SIG-M5 treated with dmso at 0.1 percent for 504 hours (cell line): ENCODE results near the gene MAPK4.
"Not testable (repeated sequence)": the region's sequence is repeated elsewhere in the genome, so short reads cannot be mapped to it uniquely, and the experiment has no call there.

Experiments
- DNase-seq: peaks from one replicate; lab custom pipeline; 2025; ENCODE audit not compliant: unreplicated experiment; lab: John Stamatoyannopoulos, UW

The MAPK4 gene

DNA sequence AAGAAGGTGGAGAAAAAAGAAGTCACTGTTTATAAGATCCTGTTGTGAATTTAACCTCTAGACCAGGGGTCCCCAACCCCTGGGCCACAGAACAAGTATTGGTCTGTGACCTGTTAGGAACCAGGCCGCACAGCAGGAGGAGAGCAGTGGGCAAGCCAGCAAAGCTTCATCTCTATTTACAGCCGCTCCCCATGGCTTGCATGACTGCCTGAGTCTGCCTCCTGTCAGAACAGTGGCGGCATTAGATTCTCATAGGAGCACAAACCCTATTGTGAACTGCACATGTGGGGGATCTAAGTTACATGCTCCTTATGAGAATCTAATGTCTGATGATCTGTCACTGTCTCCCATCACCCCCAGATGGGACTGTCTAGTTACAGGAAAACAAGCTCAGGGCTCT, 13.3 kb downstream of the MAPK4 start:
- DNase-seq = not testable (repeated sequence)

DNA sequence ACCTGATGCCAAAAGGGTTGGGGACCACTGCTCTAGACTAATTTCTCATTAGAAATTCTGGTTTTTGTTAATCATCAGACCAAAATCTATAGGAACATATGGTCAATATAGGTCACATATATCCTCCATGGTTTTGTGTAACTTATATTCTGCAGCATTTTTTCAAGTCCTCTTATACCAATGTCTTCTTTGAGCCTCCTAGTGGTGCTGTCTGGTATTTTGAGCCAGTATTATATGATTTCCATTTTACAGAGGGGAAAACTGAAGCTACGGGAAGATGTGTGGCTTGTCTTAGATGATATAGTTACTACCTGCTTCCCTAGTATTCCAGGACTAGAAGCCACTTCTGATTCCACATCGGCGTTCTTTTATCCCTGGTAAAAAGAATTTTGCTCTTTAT, 13.8 kb downstream of the MAPK4 start:
- DNase-seq = no peak

DNA sequence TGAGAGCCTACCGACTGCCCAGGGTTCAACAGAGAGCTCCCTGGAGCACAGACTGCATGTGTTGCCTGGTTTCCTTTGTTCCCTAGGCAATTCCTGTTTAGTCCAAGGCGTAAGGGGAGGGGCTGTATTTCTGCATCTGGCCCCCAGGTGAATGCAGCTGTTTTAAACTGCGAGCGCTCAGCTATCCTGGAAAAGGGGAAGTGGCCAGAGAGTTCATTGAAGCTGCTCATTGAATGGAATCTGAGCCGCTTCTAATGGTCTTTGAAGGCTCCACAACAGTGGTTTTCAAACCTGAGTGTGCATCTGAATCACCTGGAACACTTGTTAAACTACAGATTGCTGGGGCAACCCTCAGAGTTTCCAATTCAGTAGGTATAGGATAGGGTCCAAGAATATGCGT, 18.1 kb downstream of the MAPK4 start:
- no peak for DNase-seq

DNA sequence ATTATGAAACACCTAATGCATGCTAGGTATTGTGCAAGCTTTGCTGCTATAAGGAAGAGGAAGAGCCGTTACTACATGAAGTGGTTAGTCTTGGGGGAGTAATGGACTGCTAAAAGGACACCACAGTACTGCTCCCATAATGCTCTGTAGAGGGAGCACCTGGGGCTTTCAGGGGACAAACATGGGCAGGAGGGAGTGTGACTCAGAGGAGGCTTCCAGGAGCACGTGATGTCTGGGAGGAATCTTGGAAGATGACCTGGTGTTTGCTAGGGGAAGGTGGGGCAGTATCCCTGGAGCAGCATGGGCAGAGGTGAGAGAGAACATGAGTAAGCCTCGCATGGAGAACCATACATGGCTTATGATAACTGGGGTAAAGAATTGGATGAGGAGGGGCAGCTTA, 18.8 kb downstream of the MAPK4 start:
- DNase-seq = peak; percentile 10

DNA sequence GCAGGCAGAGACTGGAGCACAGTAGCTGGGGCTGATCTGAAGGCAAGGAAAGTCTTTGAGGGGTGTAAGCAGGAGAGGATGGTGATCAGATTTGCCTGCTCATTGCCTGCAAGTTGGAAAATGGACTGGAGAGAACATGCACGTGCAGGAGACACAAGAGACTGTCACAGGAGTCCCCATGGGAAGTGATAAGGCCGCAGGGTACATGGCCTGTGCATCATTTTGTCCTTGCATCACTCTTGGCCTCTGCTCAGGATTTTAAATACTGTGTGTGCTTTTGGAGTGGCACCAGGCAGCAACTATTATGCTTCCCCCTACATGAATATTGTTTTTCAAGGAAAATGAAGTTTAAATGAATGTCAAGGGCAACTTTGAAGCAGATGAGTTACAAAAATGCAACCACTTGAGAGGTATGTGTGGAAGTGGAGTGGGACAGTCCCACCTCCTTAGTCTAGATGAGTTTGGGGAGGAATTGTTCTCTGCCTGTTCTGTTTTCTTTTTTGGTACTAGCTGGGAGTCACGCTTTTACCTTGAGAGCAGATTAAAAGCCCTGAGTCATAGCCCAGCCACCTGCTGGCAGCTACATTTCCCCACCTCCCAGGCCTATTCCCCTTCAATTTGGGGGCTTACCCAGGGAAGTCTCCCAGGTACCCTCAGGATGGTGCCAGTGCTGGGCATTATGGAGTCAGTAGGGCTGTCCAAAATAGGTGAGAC, 19.3 kb downstream of the MAPK4 start:
- DNase-seq = no peak

DNA sequence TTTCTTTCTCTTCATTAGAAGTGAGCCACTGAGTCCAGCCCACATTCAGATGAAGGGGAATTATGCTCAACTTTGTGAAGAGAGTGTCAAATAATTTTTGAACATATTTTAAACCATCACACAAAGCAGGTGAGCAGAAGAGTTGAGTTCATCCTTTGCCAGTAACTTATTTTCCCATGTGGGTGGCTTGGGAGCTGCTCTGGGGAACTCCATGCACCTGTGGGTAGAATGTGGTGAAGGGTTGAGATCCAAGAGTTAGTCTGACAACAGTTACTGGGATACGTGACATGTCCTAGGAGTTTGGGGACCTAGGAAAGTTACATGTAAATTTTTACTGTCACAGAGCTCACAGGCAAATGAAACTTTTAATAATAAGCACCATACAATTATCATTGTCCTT, 21.6 kb downstream of the MAPK4 start:
- DNase-seq = no peak

DNA sequence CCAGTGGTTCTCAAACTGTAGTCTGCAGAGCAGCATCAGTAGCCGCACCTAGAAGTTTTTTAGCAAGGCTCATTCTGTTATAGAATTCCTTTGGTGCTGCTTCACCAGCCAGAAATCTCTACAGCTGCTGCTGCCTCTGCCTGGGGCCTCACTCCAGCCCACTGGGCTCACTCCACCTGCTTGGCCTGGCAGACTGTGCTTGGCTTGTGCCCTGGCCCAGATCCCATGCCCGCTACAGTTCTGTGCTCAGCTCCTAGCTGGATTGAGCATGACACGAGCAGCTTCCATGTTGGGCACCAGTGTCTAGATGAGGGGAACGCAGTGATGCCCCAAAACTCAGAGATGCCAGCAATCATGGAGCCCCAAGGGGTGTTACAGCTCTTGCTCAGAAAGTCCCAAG, 22.6 kb downstream of the MAPK4 start:
- DNase-seq = no peak

DNA sequence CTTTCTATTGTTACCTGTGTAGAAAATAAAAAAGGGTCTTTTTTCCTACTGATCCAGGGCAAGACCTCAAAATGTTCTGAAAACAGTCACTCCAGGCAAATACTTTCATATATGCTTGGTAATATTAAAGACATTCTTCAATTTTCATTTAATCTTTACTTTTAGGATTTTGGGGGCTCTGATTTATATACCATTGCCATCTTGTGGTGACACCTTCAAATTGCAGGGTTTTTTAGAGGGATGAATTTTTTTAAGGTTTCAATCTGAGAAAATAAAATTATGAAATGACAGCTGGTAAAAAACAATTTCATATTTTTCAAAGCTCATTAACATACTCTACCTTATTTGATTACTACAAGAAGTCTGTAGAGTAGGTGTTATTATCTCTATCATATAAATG, 26.8 kb downstream of the MAPK4 start:
- no peak for DNase-seq

DNA sequence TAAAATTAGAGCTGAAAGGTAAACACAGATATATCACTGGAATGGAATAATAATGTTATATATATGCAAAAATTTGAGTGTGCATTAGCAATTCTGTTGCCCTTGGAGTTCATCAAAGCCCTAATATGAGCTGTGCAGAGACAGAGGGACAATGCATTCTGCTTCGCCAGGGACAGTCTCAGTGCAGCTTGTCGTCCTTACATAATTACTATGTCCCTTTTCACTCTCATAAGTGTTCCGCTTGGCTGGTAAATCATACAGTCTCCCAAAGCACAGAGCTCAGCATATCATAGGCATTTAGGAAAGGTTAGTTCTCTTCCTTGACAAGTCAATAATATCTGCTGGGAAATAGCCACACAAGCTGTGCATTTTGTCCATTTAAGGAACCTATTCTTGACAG, 30.7 kb downstream of the MAPK4 start:
- no peak for DNase-seq

DNA sequence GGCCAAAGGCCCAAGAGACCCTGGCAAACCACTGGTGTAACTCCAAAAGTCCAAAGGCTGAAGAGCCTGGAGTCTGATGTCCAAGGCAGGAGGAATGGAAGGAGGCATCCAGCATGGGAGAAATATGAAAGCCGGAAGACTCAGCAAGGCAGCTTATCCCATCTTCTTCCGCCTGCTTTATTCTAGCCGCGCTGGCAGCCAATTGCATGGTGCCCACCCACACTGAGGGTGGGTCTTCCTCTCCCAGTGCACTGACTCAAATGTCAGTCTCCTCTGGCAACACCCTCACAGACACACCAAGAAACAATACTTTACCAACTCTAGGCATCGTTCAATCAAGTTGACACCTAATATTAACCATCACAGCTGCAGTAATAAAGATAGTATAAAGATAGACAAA, 34.1 kb downstream of the MAPK4 start:
- no peak for DNase-seq

DNA sequence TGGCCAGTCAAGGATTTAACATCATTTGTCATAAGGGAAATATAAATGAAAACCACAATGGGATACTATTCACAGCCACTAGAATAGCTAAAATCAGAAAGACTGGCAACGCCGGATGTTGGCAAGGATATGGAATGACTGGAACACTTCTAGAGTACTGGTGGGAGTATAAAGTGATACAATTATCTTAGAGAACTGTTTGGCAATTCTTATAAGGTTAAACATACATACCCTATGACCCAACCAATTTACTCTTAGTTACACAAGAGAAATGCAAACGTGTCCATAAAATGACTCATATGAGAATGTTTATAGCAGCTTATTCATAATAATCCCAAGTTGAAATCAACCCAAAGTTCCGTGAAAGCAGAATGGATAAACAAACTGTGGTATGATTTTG, 35.1 kb downstream of the MAPK4 start:
- DNase-seq = no peak

DNA sequence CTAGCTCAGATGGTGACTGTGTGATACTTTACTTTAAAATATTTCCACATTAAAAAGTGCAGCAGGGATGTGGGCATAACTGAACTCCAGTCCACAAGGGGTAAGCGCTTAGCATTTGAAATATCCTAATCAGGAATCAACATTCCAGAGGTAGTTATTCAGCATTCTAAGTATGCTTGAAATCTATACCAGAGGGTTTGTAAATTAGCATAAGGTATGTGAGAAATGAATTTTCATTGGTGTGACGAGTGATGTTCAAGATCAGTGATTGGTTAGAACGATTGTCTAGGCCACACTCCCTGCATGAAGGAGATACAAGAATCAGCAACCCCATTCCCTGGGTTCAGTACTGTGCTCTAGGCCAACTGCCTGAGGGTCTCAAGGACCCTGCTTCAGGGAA, 42.6 kb downstream of the MAPK4 start:
- DNase-seq = no peak

DNA sequence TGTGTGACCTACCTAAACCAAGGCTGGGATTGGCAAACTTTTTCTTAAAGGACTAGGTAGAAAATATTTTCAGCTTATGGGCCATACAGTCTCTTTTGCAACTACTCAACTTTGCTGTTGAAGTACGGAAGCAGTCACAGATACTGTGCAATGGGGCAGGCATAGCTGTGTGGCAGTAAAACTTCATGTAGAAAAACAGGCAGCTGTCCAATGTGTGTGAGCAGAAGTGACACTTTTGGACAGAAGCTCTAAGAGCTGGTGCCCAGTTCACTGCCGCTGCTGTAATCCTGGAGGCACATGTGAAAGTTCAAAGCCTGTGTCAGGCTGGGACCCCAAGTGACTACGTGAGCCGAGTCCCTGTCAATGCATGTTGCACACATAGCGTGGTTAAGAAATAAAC, 46.7 kb downstream of the MAPK4 start:
- no peak for DNase-seq

DNA sequence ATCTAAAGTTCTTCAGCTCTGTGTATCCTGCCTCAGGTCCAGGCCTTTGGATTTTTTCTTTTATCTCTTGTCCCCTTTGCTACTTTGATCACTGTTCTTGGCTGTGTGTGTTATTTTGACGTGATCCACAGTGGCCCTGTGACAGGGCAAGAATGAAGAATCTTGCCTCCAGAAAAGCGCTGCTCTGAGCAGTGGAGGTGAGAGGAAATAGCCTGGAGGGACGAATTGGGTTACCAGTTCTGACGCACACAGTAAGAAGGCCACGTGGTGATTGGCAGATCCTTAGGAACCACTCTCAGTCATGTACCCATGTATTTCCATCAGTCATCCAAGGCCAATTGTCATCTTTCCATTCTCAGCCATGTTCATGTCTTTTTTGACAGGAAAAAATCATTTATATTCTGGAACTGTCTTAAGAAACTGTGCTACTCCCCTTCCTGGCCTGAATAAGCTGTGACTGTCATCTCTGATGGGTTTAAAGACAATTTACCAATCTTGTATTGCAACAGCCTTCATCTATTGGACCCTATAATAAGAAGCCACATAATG, 47.6 kb downstream of the MAPK4 start:
- DNase-seq = no peak

DNA sequence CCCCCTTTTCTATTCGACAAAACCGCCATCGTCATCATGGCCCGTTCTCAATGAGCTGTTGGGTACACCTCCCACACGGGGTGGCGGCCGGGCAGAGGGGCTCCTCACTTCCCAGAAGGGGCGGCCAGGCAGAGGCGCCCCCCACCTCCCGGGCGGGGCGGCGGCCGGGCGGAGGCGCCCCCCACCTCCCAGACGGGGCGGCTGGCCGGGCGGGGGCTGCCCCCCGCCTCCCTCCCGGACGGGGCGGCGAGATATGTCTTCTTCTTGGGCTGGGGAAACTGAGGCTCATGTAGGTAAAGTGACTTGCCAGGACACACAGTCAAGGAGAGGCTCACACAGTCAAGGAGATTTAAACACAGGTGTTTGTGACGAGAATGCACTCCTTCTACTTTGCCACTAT, 49.3 kb downstream of the MAPK4 start:
- not testable (repeated sequence) for DNase-seq

DNA sequence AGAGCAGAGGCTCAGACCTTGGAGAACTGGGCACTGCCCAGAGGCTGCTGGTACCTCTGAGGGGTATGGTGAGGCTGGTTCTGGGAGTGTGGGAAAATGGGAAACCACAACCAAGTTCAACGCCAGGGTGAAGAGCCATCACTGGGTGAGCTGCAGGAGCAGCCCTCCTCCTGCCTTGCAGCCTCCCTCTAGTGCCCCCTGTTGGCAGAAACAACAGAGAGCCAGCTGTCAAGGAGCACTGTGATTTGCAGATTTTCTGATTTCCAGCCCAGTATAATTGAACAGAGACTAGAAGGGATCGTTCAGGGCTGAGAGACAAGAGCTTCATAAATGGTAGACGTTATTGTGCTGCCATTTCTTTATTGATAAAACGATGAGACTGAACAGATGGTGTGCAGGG, 50.5 kb downstream of the MAPK4 start:
- no peak for DNase-seq

DNA sequence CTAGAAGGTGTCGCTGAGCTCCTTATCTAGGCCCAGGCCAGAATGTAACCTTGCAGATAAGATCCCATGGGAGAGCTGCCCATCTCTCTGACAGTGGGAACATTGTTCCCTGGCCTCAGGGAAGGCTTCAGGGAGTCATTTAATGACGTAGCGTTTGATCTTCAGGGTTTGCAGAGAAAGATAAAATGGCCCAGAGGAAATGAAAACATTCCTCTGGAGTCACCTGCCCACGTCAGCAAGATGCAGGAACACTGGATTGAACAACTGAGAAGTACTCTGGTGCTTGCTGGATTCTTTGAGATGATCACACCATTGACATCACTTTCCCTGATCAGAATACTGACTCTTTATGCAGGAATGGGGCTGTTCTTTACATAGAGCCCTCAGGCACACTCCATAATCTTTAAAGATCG, 51.6 kb downstream of the MAPK4 start:
- DNase-seq = peak; percentile 35

DNA sequence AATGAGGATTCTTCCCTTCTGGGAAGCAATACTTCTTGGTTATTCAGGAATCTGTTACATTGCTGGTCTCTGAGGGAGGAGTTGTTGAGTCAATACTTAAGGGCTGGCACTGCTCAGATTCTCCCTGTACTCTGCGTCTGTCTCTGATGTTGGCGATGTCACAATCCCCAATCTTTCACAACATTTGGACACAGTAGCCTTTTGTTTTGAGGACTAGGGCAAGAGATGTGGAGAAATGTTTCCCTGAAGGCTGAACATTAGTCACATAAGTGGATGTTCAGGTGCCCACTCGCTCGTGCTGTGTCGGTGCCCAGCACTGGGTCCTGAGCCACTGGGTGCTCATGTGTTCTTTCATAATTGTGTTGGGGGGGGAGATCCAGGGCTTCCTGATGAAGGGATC, 55.0 kb downstream of the MAPK4 start:
- peak; percentile 59 for DNase-seq

DNA sequence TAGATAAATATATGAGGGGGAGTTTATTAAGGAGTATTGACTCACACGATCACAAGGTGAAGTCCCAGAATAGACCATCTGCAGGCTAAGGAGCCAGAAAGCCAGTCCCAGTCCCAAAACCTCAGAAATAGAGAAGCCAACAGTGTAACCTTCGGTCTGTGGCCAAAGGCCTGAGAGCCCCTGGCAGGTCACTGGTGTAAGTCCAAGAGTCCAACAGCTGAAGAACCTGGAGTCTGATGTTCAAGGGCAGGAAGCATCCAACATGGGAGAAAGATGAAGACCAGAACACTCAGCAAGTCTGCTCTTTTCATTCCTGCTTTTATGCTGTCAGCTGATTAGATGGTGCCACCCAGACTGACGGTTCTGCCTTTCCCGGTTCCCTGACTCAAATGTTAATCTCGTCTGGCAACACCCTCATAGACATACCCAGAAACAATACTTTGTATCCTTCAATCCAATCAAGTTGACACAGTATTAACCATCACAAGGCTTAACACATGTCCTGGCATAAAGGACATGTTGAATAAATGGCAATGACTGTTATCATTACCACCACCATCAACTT, 56.7 kb downstream of the MAPK4 start:
- DNase-seq = no peak

DNA sequence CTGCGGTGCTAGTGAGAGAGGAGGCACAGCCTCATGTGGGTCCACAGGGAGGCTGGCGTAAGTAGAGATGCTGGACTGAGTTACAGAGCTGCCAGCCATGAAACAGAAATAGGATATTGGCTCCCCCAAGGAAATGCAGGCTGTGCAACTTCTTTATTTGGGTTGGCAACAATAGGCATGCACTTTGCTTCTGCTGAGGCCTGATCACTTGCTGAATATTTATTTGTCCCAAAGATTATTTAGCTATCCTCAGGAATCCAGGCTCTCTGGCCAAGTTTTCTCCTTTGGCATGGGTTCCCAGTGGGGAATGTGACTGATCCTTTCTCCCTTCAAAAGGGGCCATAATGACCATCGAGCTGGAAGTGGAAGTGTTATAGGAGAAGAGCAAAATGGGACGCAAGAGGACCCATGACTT, 60.0 kb downstream of the MAPK4 start:
- DNase-seq = no peak

DNA sequence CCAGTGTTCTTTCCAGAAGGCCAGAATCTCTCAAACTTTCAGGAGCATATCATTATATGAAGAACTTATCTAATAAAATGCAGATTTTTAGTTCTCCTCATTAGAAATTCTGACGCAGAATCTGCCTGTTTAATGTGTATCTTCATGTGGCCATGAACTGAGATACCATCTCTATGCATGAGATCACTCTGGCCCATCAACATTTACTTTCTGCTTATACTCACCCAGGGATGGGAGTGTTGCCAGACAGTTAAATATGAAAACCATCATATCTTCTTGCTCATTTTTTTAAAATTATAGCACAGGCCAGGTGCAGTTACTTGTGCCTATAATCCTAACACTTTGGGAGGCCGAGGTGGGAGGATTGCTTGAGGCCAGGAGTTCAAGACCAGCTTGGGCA, 60.4 kb downstream of the MAPK4 start:
- DNase-seq = no peak

DNA sequence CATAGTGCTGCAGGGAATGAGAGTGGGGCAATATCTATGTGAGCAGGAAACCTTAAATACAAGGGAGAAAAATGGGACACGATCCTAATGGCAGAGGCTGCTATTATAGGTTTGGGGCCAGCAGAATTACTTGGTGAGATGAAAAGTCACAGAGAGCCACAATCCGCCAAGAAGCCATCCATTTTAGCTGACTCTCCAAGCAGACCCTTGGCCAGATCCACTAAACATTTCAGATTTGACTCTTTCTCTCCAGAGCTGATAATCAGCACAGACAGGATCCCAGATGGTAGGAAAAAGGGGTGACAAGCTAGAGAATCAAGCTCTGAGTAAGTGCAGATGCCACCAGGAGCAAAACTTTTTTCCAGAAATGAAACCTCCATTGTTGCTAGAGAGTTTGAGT, 61.5 kb downstream of the MAPK4 start:
- no peak for DNase-seq

DNA sequence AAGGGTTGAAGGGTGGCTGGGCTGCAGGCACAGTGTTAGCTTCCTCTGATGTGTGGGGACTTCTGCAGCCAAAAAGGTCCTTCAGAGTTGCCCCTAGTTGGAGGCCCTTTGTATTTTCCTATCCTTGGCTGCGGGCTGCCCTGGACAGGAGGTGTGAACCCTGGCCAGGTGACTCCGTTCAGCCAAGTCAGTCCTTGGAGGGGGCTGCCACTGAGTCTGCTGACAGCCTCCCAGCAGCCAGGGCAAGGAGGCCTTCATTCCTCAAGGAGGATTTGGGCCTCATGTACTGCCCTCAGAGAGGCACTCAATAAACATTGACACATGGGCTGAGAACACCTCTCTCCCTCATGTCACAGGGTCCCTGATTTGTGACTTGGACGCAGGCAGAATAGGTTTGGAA, 62.4 kb downstream of the MAPK4 start:
- DNase-seq = no peak
